BE2C (cell line): ENCODE measurements around the gene GHRH.
A peak's percentile ranks its signal among the peaks of the same experiment; 100 is the strongest.

Source experiments
- DNase-seq: peaks from one replicate; pipeline ENCODE4 v3.0.0-alpha.2; 2020
- H3K27me3 ChIP-seq: fragments of 250-450 bp; sonication (Bioruptor Pico); 2 replicates; pipeline ENCODE4 v1.5.1; 2020; ENCODE audit warnings: mild to moderate bottlenecking
- H3K36me3 ChIP-seq: fragments of 250-450 bp; sonication (Bioruptor Pico); 2 replicates; pipeline ENCODE4 v1.5.1; 2020; ENCODE audit warnings: mild to moderate bottlenecking
- H3K4me1 ChIP-seq: fragments of 250-450 bp; sonication (Bioruptor Pico); 2 replicates; pipeline ENCODE4 v1.5.1; 2020
- H3K4me3 ChIP-seq: 2 replicates; pipeline ENCODE4 v1.5.1; 2011; ENCODE audit warnings: low read depth, low read length
- H3K9me3 ChIP-seq: fragments of 250-450 bp; sonication (Bioruptor Pico); 2 replicates; pipeline ENCODE4 v1.5.1; 2020
- CTCF ChIP-seq: IDR thresholded peaks from 2 replicates; pipeline ENCODE4 v1.5.1; 2012; ENCODE audit warnings: mild to moderate bottlenecking, low read depth, low read length

Gene GHRH

GRCh38 chr20:37257988-37258387 lies 3.6 kb downstream of the GHRH start:
- H3K27me3 ChIP-seq, result no peaks in the 10 kb centered on the region
- H3K9me3 ChIP-seq, result no peaks in the 10 kb centered on the region
- H3K4me1 ChIP-seq, result 0 out of 2 replicates have a peak, but pooled peaks cover 5% of the 10 kb centered on the region
- H3K36me3 ChIP-seq, result no peaks in the 10 kb centered on the region
- H3K4me3 ChIP-seq, result no peak overlapping the region
- TF ChIP-seq CTCF, result peak; percentile 19; the same call in 1 of the 2 replicates
- peak; percentile 53 for DNase-seq

- Histone ChIP-seq H3K27me3 (no peaks in the 10 kb centered on the region), H3K9me3 (no peaks in the 10 kb centered on the region), H3K36me3 (no peaks in the 10 kb centered on the region), H3K4me3 (no peak overlapping the region), H3K4me1 (0 out of 2 replicates have a peak, but pooled peaks cover 5% of the 10 kb centered on the region)
- no peak for DNase-seq
- TF ChIP-seq CTCF, result no peak
Observed at GRCh38 chr20:37257530-37257929, 4.1 kb downstream of the GHRH start.

GRCh38 chr20:37256286-37256685 lies 5.3 kb downstream of the GHRH start:
- no peak for TF ChIP-seq CTCF

GRCh38 chr20:37254114-37254878 lies 7.3 kb downstream of the GHRH start:
- H3K4me1 ChIP-seq, result peaks cover 8% of the 10 kb centered on the region
- no peak overlapping the region for H3K4me3 ChIP-seq
- DNase-seq, result no peak
- TF ChIP-seq CTCF, result no peak
- no peaks in the 10 kb centered on the region for H3K27me3 ChIP-seq
- no peaks in the 10 kb centered on the region for H3K9me3 ChIP-seq
- H3K36me3 ChIP-seq, result no peaks in the 10 kb centered on the region

More at GRCh38 chr20:37256286-37256685, 5.3 kb downstream of the GHRH start:
- no peaks in the 10 kb centered on the region for H3K9me3 ChIP-seq
- DNase-seq, result no peak
- H3K4me1 ChIP-seq, result peaks cover 8% of the 10 kb centered on the region
- H3K4me3 ChIP-seq, result no peak overlapping the region
- no peaks in the 10 kb centered on the region for H3K27me3 ChIP-seq
- no peaks in the 10 kb centered on the region for H3K36me3 ChIP-seq

- Histone ChIP-seq H3K9me3 (no peaks in the 10 kb centered on the region), H3K4me3 (no peak overlapping the region), H3K36me3 (no peaks in the 10 kb centered on the region), H3K27me3 (no peaks in the 10 kb centered on the region), H3K4me1 (peaks cover 8% of the 10 kb centered on the region)
- DNase-seq, result no peak
- no peak for TF ChIP-seq CTCF
Observed at GRCh38 chr20:37253087-37253486, 8.5 kb downstream of the GHRH start.

- no peaks in the 10 kb centered on the region for H3K9me3 ChIP-seq
- no peaks in the 10 kb centered on the region for H3K36me3 ChIP-seq
- no peak for TF ChIP-seq CTCF
- no peak overlapping the region for H3K4me3 ChIP-seq
- peaks cover 4% of the 10 kb centered on the region for H3K4me1 ChIP-seq
- DNase-seq, result peak; percentile 35
- H3K27me3 ChIP-seq, result no peaks in the 10 kb centered on the region
Observed at GRCh38 chr20:37251825-37252477, 9.7 kb downstream of the GHRH start.
